Measurements from ENCODE around the gene KATNIP.
A peak's percentile ranks its signal among the peaks of the same experiment; 100 is the strongest.
"Not testable (repeated sequence)": the region's sequence is repeated elsewhere in the genome, so short reads cannot be mapped to it uniquely, and the experiment has no call there.

KATNIP gene

GRCh38 chr16:27550582-27550920 lies 607 bp downstream of the KATNIP start:
- no peak overlapping the region for H3K27ac ChIP-seq
- no peak for TF ChIP-seq Cebpa-rat (IDR thresholded peaks at IDR 0.05)
- peak overlapping the region; percentile 80 for H3K4me3 ChIP-seq
- H3K4me1 ChIP-seq, result peaks cover 33% of the 10 kb centered on the region
- H3K4me2 ChIP-seq, result peak overlapping the region; percentile 91
- no peaks in the 10 kb centered on the region for H3K27me3 ChIP-seq
- H4K20me1 ChIP-seq, result peaks cover 37% of the 10 kb centered on the region
- H3K36me3 ChIP-seq, result peaks cover 13% of the 10 kb centered on the region
- peak overlapping the region; percentile 75 for H3K9ac ChIP-seq
- H3K9me3 ChIP-seq, result no peaks in the 10 kb centered on the region

DNA sequence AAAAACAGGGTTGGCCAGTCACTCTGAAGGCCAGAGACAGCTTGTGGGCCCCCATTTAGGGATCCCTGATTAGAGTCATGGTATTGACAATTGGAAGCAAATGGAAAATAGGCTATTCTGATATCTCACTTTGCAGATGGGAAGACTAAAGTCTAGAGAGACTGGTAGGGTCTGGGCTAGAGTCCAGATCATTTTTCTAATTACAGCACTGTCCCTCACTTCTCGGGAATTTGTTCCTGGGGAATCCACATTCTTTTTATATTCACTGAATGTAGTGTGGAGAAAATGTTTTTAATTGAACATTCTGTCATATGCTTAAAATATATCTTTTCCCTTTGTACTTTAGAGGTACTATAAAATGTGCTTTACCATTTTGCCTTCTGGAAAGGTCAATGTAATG lies 1.1 kb downstream of the KATNIP start:
- no peak for TF ChIP-seq Cebpa-rat (IDR thresholded peaks at IDR 0.05)
- peaks cover 32% of the 10 kb centered on the region for H4K20me1 ChIP-seq
- peaks cover 33% of the 10 kb centered on the region for H3K4me1 ChIP-seq
- no peaks in the 10 kb centered on the region for H3K9me3 ChIP-seq
- no peak overlapping the region for H3K27ac ChIP-seq
- peaks cover 8% of the 10 kb centered on the region for H3K36me3 ChIP-seq
- H3K27me3 ChIP-seq, result no peaks in the 10 kb centered on the region
- H3K4me2 ChIP-seq, result peak overlapping the region; percentile 91
- H3K9ac ChIP-seq, result peak overlapping the region; percentile 75
- H3K4me3 ChIP-seq, result peak overlapping the region; percentile 80; the same call in 1 of the 2 replicates

DNA sequence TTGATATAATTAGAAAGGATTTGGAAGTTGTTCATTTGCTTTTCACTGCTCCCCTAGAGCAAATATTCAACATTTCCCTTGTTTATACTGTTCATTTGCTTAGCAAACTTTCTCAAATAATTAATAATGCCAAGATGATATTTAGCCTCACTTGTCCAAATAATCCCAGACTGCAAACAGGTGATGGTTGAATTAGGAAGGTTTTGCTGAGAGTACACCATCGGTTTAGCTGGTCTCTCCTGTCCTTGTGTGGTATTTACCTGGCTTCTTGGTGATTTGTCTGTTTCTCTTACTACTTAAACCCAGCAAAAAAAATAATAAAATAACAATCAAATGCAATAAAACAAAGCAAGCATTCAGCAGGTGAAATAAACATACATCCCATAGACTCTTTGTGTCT lies 6.5 kb downstream of the KATNIP start:
- no peaks in the 10 kb centered on the region for H3K27me3 ChIP-seq
- 0 out of 2 replicates have a peak, but pooled peaks cover 5% of the 10 kb centered on the region for H4K20me1 ChIP-seq
- H3K9ac ChIP-seq, result no peak overlapping the region
- no peak overlapping the region for H3K4me3 ChIP-seq
- H3K4me1 ChIP-seq, result peaks cover 9% of the 10 kb centered on the region
- no peak for TF ChIP-seq Cebpa-rat (IDR thresholded peaks at IDR 0.05)
- peaks cover 4% of the 10 kb centered on the region; the same call in 1 of the 2 replicates for H3K36me3 ChIP-seq
- no peak overlapping the region for H3K27ac ChIP-seq
- H3K9me3 ChIP-seq, result no peaks in the 10 kb centered on the region
- H3K4me2 ChIP-seq, result no peak overlapping the region

DNA sequence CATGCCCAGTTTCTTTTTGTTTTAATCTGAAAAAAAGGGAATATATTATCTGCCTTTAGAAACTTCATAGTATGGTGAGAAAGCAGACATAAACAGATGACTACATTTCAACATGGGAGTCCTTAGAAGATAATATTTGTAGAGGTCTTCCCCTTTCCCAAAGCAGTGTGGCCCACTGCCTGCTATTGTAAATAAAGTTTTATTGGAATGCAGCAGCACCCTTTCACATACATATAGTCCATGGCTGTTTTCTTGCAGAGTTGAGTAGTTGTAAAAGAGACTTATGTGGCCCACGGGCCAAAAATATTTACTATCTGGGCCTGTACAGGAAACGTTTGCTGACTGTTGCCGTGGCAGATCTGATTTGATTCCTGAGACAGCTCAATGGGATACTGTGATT lies 8.5 kb downstream of the KATNIP start:
- TF ChIP-seq Cebpa-rat (IDR thresholded peaks at IDR 0.05), result no peak
- H3K9me3 ChIP-seq, result no peaks in the 10 kb centered on the region
- H3K4me3 ChIP-seq, result no peak overlapping the region
- no peak overlapping the region for H3K27ac ChIP-seq
- peaks cover 9% of the 10 kb centered on the region for H3K4me1 ChIP-seq
- H3K4me2 ChIP-seq, result no peak overlapping the region
- H3K9ac ChIP-seq, result no peak overlapping the region
- peaks cover 4% of the 10 kb centered on the region; the same call in 1 of the 2 replicates for H3K36me3 ChIP-seq
- H4K20me1 ChIP-seq, result 0 out of 2 replicates have a peak, but pooled peaks cover 5% of the 10 kb centered on the region
- no peaks in the 10 kb centered on the region for H3K27me3 ChIP-seq

GRCh38 chr16:27558932-27559331 lies 9.0 kb downstream of the KATNIP start:
- no peak for TF ChIP-seq Cebpa-rat (IDR thresholded peaks at IDR 0.05)
- Histone ChIP-seq H3K27me3 (no peaks in the 10 kb centered on the region), H3K9ac (no peak overlapping the region), H3K4me1 (peaks cover 9% of the 10 kb centered on the region), H3K4me3 (no peak overlapping the region), H3K9me3 (no peaks in the 10 kb centered on the region), H3K27ac (no peak overlapping the region), H3K36me3 (peaks cover 4% of the 10 kb centered on the region; the same call in 1 of the 2 replicates), H4K20me1 (0 out of 2 replicates have a peak, but pooled peaks cover 5% of the 10 kb centered on the region), H3K4me2 (no peak overlapping the region)

GRCh38 chr16:27561216-27561615 lies 11.3 kb downstream of the KATNIP start:
- H4K20me1 ChIP-seq, result 0 out of 2 replicates have a peak, but pooled peaks cover 5% of the 10 kb centered on the region
- TF ChIP-seq Cebpa-rat (IDR thresholded peaks at IDR 0.05), result no peak
- H3K4me2 ChIP-seq, result no peak overlapping the region
- H3K27me3 ChIP-seq, result no peaks in the 10 kb centered on the region
- H3K27ac ChIP-seq, result no peak overlapping the region
- H3K9ac ChIP-seq, result no peak overlapping the region
- H3K9me3 ChIP-seq, result no peaks in the 10 kb centered on the region
- peaks cover 4% of the 10 kb centered on the region; the same call in 1 of the 2 replicates for H3K36me3 ChIP-seq
- peaks cover 12% of the 10 kb centered on the region for H3K4me1 ChIP-seq
- H3K4me3 ChIP-seq, result no peak overlapping the region

DNA sequence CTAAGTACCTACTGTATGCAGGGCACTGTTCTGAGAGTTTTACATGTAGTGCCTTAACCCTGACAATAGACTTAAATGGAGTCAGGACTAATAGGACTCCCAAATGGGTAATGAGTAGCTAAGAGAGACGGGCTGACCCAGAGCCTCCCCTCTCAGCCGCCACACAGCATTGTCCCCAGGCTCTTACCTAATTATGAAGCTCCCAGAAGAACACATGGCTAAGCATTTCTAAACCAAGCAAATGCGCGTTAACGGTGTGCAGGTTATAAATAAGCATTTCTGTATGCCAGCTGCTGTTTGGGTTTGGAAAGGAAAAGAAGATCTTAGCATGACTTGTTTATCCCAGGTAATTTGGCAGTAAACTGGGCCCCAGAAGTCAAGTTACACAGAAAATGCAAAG lies 14.3 kb downstream of the KATNIP start:
- Histone ChIP-seq H3K4me3 (no peak overlapping the region), H3K27me3 (no peaks in the 10 kb centered on the region), H3K36me3 (0 out of 2 replicates have a peak, but pooled peaks cover 3% of the 10 kb centered on the region), H3K4me2 (no peak overlapping the region), H3K27ac (no peak overlapping the region), H4K20me1 (0 out of 2 replicates have a peak, but pooled peaks cover 5% of the 10 kb centered on the region), H3K4me1 (peaks cover 18% of the 10 kb centered on the region), H3K9me3 (no peaks in the 10 kb centered on the region), H3K9ac (no peak overlapping the region)
- no peak for TF ChIP-seq Cebpa-rat (IDR thresholded peaks at IDR 0.05)

DNA sequence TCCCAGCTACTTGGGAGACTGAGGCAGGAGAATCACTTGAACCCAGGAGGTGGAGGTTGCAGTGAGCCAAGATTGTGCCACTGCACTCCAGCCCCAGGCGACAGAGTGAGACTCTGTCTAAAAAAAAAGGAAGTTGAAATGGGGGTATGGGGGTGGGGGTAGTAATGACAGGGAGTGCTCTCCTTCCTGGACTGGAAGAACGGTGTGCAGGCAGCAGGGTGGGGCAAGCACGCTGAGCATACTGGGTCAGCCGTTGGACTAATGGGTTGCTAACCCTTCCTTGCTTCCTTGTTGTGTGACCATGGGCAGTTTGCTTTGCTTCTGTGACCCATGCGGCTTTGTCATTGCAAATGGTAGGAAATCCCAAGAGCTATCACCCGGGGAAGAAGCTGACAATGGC lies 16.5 kb downstream of the KATNIP start:
- no peak for TF ChIP-seq Cebpa-rat (IDR thresholded peaks at IDR 0.05)

GRCh38 chr16:27568077-27568476 lies 18.1 kb downstream of the KATNIP start:
- no peak overlapping the region for H3K4me2 ChIP-seq
- no peak overlapping the region for H3K4me3 ChIP-seq
- peaks cover 9% of the 10 kb centered on the region for H3K4me1 ChIP-seq
- no peaks in the 10 kb centered on the region for H3K9me3 ChIP-seq
- H3K9ac ChIP-seq, result no peak overlapping the region
- no peak overlapping the region for H3K27ac ChIP-seq
- TF ChIP-seq Cebpa-rat (IDR thresholded peaks at IDR 0.05), result no peak
- H3K36me3 ChIP-seq, result 0 out of 2 replicates have a peak, but pooled peaks cover 3% of the 10 kb centered on the region
- no peaks in the 10 kb centered on the region for H3K27me3 ChIP-seq
- no peaks in the 10 kb centered on the region for H4K20me1 ChIP-seq

More for the DNA sequence above, 16.5 kb downstream of the KATNIP start:
- H3K27me3 ChIP-seq, result no peaks in the 10 kb centered on the region
- 0 out of 2 replicates have a peak, but pooled peaks cover 3% of the 10 kb centered on the region for H3K36me3 ChIP-seq
- H3K9me3 ChIP-seq, result no peaks in the 10 kb centered on the region
- peaks cover 9% of the 10 kb centered on the region for H3K4me1 ChIP-seq
- no peak overlapping the region for H3K4me3 ChIP-seq
- H4K20me1 ChIP-seq, result no peaks in the 10 kb centered on the region
- no peak overlapping the region for H3K9ac ChIP-seq
- H3K27ac ChIP-seq, result no peak overlapping the region
- H3K4me2 ChIP-seq, result peak overlapping the region; percentile 12; the same call in 1 of the 2 replicates

GRCh38 chr16:27570986-27571385 lies 21.0 kb downstream of the KATNIP start:
- H3K36me3 ChIP-seq, H3K4me2 ChIP-seq, H3K9me3 ChIP-seq, H3K27me3 ChIP-seq, H3K9ac ChIP-seq, H3K4me1 ChIP-seq, H3K27ac ChIP-seq, H4K20me1 ChIP-seq, H3K4me3 ChIP-seq: not testable (repeated sequence)

Data from BLaER1 (cell line).